ENCODE data around the gene TMEM8B.

TMEM8B gene

DNA sequence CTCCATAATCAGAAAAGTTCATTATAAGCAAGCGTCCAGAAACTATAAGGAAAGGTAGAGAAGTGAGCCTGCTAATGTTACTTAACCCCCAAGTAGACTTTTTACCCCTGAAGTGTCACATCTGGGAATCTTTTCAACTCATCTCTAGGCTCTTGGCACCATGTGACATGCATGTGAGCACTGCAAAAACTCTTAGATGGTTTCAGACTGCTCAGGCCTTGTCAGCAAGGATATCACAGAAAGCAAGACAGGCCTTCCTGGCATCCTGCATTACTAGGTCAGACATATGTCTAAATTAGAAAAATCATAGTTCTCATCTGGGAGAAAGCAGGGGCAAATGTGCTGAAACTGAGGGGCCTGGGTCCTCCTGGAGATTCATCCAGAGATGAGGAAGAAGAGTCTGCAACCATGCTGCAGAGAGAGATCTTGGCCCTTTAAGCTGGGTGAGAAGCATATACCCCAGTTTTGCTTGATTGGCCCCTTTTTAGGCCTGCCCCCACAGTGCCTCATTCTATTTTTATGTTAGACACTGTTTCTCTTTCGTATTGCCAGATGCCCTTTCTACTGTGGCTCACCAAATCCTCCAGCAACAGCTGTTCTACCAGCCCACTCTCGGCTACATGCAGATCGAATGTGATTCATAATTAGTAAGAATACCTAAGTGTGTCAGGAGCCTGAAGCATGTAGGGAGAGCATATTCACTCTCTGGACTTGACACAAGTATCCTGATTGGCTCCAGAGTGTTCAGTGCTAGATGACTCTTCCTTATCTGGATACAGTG lies 19.0 kb downstream of the TMEM8B start:
- H3K4me3 ChIP-seq (ENCODE audit: low read length), result no peak overlapping the region
- no peak for DNase-seq (ENCODE audit: low read depth)
- TF ChIP-seq, protein P1, sequence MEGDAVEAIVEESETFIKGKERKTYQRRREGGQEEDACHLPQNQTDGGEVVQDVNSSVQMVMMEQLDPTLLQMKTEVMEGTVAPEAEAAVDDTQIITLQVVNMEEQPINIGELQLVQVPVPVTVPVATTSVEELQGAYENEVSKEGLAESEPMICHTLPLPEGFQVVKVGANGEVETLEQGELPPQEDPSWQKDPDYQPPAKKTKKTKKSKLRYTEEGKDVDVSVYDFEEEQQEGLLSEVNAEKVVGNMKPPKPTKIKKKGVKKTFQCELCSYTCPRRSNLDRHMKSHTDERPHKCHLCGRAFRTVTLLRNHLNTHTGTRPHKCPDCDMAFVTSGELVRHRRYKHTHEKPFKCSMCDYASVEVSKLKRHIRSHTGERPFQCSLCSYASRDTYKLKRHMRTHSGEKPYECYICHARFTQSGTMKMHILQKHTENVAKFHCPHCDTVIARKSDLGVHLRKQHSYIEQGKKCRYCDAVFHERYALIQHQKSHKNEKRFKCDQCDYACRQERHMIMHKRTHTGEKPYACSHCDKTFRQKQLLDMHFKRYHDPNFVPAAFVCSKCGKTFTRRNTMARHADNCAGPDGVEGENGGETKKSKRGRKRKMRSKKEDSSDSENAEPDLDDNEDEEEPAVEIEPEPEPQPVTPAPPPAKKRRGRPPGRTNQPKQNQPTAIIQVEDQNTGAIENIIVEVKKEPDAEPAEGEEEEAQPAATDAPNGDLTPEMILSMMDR (conservative IDR thresholded peaks at IDR 0.05; ENCODE audit: low read depth, low read length), result no peak

DNA sequence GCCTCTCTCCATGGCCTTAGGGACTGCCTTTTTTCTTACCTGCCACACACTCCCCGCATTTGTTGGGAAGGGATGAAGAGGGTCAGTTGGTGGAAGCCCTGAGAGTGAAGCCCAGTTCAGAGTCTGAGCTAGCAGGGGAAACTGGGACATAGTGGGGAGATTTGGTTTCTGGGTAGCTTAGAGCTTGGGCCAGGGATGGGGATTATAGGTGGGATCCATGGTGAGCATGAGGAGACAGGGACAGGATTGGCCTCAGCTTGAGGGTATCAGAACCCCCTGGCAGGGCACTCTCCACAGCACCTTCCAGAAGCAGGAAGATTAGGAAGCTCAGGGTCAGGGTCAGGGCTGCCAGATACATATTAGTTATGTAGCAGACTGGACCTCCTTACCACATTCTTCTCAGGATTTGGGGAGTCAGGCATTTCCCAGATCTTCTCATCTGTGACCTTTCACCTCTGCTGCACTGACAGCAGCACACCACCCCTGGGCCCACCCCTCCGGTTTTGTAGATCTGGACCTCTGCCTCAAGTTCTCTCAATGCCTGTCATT lies 23.3 kb downstream of the TMEM8B start:
- no peak for DNase-seq (ENCODE audit: low read depth)
- TF ChIP-seq, protein P1 (conservative IDR thresholded peaks at IDR 0.05; ENCODE audit: low read depth, low read length), result no peak
- H3K4me3 ChIP-seq (ENCODE audit: low read length), result no peak overlapping the region

DNA sequence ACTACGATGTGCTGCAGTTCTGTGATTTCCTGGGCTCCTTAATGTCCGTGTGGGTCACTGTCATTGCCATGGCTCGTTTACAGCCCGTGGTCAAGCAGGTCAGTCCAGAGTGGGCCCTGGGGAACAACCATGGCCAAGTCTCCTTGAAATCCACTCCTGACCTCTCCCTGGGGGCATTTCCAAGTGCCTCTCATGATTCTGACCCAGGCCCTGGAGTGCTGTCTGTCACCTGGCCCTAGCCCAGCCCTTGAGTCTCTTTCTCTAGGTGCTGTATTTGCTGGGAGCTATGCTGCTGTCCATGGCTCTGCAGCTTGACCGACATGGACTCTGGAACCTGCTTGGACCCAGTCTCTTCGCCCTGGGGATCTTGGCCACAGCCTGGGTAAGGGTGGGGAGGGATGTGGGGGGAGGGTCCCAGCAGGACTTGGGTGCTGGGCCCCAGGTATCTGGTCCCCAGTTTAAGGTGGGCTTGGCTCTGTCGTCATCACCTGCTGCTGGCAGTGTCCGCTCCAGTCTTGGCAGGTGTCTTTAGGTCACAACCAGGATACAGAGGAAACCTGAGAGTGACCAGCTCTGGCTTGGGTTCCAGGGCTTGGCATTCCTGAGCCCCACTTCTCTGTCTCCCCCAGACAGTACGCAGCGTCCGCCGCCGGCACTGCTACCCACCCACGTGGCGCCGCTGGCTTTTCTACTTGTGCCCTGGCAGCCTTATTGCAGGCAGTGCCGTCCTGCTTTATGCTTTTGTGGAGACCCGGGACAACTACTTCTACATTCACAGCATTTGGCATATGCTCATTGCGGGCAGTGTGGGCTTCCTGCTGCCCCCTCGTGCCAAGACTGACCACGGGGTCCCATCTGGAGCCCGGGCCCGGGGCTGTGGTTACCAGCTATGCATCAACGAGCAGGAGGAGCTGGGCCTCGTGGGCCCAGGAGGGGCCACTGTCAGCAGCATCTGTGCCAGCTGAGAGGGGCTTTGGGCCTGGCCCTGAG lies 24.1 kb downstream of the TMEM8B start:
- TF ChIP-seq, protein P1 (conservative IDR thresholded peaks at IDR 0.05; ENCODE audit: low read depth, low read length), result no peak
- no peak overlapping the region for H3K4me3 ChIP-seq (ENCODE audit: low read length)
- DNase-seq (ENCODE audit: low read depth), result no peak

DNA sequence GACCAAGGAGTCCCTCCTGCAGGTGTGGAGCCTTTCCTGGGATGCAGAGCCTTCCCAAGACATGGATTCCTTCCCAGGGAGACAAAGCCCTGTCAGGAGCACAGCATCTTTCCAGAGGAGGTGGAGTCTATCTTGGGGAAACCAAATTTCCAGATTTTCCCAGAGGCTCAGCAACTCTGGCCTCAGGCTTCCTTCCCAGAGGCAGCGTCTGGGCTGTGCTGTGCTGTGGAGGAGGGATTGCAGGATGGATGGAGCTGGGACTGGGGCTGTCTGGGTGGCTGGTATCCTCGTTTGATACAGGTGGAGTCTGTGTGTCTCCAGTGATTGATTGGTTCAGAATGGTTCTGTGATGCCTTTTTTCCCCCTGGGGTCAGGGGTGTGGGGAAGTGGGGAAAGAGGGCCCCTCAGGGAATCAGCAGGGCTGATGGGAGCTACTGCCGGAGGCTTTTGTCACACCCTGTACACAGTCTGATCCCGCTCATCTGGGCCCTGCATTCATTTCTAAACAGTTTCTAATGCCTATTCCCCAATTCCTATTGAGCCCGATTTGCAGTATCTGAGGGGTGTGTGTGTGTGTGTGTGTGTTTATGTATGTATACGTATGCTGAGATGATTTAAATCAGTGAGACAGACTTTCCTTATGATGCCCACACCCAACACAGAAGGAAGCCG lies 25.2 kb downstream of the TMEM8B start:
- no peak for DNase-seq (ENCODE audit: low read depth)
- TF ChIP-seq, protein P1 (conservative IDR thresholded peaks at IDR 0.05; ENCODE audit: low read depth, low read length), result no peak
- no peak overlapping the region for H3K4me3 ChIP-seq (ENCODE audit: low read length)

DNA sequence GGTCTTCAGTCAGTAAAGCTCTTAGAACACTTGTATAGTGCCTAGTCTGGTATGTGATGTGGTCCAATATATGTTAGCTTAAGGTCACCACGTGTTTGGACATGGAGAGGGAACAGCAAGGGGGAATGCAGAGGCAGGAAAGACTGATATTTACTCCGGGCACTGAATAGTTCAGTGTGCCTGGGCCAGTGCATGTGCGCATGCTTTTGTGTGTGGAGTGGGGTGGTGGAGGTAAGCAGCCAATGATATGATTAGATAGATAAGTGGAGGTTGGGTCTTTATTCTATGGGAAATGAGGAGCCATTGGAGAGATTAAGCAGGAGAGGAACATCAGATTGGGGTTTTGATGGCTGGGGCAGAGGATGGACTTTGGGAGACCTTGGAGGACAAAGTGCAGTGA lies 27.2 kb downstream of the TMEM8B start:
- DNase-seq (ENCODE audit: low read depth), result no peak
- TF ChIP-seq, protein P1 (conservative IDR thresholded peaks at IDR 0.05; ENCODE audit: low read depth, low read length), result no peak
- H3K4me3 ChIP-seq (ENCODE audit: low read length), result no peak overlapping the region

DNA sequence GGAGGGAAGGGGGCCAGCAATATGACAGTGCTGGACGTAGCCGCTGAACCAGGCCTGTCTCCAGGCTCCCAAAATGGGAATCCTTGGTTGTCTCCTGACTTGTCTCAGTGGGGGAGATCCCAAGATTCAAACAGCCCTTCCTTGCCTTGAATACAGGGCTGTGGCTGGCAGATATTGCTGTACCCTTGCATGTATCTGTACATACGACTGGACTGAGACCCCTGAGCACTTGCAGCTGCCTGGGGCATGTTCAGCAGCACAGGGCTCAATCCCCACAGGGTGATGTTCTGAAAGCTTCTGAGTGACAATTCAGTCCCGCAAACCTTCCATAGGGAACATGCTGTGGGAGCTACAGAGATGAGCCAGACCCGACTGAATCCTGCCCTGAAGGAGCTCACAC lies 27.9 kb downstream of the TMEM8B start:
- DNase-seq (ENCODE audit: low read depth), result no peak
- TF ChIP-seq, protein P1 (conservative IDR thresholded peaks at IDR 0.05; ENCODE audit: low read depth, low read length), result no peak
- H3K4me3 ChIP-seq (ENCODE audit: low read length), result no peak overlapping the region

Measured in retinal pigment epithelial cell (primary cell).